NB4 (cell line): ENCODE measurements around the gene ZMYM2.

Source experiments
- MAX ChIP-seq: IDR thresholded peaks from 2 replicates; pipeline ENCODE4 v1.6.1; 2011; ENCODE audit warnings: low read depth, low read length
- MYC ChIP-seq: IDR thresholded peaks from 2 replicates; pipeline ENCODE4 v1.6.1; 2011; ENCODE audit warnings: low read depth, low read length
- POLR2A ChIP-seq: IDR thresholded peaks from 2 replicates; pipeline ENCODE4 v1.6.1; 2011; ENCODE audit warnings: mild to moderate bottlenecking; ENCODE audit not compliant: insufficient read length; ENCODE audit errors: extremely low read depth
- TF ChIP-seq, protein P1 (sequence below): IDR thresholded peaks from one replicate; pipeline ENCODE4 v1.5.1; 2012; ENCODE audit warnings: low read depth, low read length

DNA sequence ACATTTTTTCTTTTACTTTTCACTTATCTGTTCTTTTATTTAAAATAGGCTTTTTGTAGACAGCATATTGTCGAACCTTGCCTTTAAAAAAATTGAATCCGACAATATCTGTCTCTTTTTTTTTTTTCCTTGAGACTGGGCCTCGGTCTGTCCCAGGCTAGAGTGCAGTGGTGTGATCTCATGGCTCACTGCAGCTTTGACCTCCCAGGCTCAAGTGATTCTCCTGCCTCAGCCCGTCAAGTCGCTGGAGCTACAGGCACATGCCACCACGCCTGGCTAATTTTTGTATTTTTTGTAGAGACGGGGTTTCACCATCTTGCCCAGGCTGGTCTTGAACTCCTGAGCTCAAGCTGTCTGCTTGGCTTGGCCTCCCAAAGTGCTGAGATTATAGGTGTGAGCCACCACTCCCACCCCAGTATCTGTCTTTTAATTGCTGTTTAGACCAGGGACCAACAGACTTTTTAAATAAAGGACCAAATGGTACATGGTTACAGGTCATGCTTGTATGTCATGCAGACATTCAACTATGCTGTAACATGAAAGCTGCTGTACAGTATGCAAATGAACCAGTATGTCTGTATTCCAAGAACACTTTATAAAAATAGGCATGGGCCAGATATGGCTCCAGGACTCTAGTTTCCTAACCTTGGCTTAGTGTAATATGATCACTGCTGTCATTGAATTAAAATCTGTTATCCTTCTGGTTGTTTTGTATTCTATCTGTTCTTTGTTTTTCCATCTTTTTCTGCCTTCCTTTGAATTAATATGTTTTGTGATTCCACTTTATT is 122.0 kb downstream of the ZMYM2 start:
- TF ChIP-seq, protein P1, sequence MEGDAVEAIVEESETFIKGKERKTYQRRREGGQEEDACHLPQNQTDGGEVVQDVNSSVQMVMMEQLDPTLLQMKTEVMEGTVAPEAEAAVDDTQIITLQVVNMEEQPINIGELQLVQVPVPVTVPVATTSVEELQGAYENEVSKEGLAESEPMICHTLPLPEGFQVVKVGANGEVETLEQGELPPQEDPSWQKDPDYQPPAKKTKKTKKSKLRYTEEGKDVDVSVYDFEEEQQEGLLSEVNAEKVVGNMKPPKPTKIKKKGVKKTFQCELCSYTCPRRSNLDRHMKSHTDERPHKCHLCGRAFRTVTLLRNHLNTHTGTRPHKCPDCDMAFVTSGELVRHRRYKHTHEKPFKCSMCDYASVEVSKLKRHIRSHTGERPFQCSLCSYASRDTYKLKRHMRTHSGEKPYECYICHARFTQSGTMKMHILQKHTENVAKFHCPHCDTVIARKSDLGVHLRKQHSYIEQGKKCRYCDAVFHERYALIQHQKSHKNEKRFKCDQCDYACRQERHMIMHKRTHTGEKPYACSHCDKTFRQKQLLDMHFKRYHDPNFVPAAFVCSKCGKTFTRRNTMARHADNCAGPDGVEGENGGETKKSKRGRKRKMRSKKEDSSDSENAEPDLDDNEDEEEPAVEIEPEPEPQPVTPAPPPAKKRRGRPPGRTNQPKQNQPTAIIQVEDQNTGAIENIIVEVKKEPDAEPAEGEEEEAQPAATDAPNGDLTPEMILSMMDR = no peak
- TF ChIP-seq POLR2A (no peak), MAX (no peak), MYC (no peak)
